Stimulated activated CD4-positive, alpha-beta T cell treated with anti-CD3 and anti-CD28 coated beads, Interleukin-1b, Interleukin-23, amount 100 ng/mL, for 24 hours (primary cell): Measurements from ENCODE around the gene SHISA6.
"Not testable (repeated sequence)": the region's sequence is repeated elsewhere in the genome, so short reads cannot be mapped to it uniquely, and the experiment has no call there.

Experiments used
- DNase-seq, 4 experiments: peaks; one replicate each; pipeline ENCODE4 v3.0.0-alpha.2; 2020; ENCODE audit warnings: low read depth in 4 of 4, low spot score in 1 of 4

The SHISA6 gene

DNA sequence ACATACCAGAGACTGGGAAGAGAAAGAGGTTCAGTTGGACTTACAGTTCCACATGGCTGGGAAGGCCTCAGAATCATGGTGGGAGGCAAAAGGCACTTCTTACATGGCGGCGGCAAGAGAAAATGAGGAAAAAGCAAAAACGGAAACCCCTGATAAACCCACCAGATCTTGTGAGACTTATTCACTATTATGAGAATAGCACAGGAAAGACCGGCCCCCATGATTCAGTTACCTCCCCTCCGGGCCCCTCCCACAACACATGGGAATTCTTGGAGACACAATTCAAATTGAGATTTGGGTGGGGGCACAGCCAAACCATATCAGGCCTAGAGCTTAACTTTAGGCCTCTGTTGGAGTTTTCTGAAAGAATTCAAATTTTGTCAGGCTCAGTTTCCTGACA, 60.9 kb downstream of the SHISA6 start:
- DNase-seq: not testable (repeated sequence)

DNA sequence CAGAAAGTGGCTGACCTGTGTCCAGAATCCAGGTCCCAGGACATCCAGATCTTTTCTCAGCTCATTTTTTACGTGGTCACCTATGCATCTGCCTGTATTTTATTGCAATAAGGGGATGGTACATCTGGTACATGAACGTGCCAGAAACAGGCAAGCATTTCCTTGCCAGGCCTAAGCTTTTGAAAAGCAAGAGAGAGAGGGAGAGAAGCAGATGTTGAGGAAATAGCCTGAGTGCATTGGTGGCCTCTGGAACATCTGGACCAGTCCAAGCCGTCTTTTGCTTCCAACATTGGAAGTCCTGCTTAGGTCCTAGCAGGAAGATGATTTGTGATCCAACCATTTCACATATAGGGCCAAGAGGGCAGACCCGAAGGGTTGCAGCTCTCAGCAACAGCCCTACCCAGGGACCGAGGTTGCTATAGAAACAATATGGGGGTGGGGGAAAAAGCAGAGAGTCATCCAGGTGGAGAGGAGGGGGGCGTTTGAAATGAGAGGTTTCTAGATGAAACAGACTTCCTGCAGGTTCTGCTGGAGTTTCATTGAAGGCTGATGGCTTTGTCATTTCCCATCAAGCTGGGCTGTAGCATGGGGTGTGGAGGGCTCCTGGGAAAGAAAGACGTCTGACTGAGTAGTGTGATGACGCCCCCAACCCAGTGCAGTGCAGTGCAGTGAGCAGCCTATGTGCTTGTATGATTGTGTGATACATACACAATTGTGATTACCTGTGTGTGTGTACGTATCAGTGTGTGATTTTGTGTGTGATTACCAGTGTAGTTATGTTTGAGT, 61.6 kb downstream of the SHISA6 start:
- DNase-seq: no peak

DNA sequence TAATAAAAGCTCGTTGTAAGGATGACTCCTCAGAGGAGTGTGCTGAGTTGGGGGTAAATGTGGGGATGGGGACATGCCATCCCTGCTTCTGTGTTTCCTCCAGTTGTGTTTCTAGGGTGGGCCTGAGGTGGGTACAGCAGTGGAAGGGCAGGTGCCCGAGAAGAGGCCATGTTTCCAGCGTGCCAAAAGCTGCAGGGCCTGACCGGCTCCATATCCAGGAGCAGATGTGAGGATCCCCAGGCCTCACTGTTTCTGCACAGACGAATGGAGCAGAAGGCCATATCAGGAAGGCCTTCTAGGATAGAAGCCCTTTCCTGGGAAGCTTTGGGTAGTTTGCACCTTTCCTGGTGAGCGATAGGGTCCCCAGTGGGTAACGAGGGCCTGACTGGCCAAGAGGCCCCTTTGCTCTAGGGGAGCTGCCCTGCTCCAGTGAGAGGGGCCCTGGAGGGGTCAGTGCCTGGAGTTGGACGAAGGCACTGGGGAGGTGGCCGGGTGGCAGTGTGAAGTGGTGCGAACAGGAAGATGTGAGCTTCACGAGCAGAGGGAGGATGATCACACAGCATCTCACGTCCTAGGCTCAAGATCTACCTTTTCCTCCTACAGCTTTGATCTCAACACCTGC, 62.9 kb downstream of the SHISA6 start:
- no peak for DNase-seq

DNA sequence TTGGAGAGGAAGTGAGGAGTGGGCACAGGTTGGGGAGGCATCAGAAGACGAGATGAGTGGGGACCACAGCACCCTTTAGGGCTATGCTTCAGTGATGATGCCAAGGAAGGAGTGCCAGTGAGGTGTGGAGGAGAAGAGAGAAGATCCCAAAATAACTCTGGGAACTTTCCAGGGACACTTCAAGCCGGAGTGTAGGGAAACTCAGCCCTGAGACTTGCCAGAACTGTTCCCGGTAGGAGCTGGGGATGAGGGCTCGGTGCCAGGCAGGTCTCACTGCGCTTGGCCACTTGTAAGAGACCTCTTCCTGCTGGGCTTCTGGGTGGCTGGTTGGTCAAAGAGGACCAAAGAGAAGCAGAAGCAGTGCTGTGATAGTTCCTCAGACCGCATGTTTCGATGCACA, 63.6 kb downstream of the SHISA6 start:
- DNase-seq: no peak

DNA sequence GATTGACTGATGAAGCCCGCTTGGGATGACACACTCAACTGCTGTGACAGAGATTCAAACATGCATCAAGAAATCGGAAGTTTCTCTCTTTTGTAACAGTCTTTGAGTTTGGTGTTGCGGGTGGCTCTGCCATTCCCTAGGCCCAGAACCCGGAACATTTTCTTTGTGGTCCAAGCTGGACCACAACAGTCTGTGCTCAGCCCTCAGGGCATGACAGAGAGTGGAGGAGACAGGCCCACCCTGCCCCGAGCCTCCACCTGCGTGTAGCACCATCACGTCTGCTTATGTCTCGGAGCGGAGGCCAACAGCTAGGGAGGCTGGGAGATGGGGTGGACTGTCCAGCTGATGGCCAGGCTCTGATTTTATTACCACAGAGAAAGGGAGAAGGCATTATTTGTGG, 64.5 kb downstream of the SHISA6 start:
- no peak for DNase-seq

DNA sequence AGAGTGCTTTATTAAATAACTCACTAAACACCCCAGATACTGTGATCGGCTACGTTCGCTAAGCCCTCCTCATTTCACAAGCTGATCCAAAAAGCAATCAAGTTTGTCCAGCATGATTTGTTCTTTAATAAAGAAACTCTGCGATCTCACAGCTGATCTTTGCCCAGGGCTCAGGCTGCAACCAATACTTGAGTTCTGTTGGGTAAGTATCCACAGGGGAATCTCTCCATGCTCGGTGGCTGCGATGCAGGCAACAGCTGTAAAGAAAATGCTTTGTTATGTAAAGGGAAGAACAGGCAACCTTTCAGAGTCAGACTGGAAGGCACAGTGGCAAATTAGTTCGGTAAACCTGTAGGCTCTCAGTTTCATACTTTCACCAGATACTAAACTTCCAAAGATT, 67.5 kb downstream of the SHISA6 start:
- DNase-seq: no peak

DNA sequence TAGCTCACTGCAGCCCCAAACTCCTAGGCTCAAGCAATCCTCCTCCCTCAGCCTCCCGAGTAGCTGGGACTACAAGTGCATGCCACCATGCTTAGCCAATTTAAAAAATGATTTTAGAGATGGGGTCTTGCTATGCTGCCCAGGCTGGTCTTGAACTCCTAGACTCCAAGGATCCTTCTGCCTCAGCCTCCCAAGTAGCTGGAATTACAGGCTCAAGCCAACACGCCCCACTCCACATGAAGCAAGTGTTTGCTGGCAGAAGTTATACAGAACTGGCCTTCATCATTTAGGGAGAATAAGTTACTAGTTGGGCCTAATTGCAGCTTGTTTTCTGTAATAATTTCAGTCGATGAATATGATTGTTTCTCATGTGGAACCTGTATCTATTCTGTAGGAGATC, 68.0 kb downstream of the SHISA6 start:
- DNase-seq: no peak

DNA sequence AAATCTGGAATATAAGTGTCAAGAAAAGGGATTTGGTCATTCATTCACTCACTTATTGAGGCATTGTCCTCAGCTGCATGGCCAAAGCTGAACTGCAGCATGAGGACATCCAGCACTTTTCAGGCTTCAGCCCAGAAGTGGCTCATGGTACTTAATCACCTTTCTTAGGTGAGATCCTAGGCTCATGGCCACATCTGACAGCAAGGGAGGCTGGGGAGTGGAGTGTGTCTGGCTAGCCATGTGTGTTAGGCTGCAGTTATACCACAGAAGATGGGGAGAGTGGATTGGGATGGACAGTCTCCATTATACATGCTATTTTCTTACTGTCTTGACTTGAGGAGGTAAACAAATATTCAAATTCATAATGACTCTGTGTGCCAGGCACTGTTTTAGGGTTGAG, 68.8 kb downstream of the SHISA6 start:
- no peak for DNase-seq

DNA sequence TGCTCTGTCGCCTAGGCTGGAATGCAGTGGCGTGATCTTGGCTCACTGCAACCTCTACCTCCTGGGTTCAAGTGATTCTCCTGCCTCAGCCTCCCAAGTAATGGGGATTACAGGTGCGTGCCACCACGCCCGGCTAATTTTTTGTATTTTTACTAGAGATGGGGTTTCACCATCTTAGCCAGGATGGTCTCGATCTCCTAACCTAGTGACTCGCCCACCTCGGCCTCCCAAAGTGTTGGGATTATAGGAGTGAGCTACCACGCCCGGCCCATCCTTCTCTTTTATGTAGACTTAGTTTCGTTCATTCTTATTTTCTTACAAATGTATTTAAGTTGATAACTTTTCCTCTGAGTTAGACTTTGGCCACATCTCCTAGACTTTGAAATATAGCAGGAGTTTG, 75.4 kb downstream of the SHISA6 start:
- DNase-seq: not testable (repeated sequence)

DNA sequence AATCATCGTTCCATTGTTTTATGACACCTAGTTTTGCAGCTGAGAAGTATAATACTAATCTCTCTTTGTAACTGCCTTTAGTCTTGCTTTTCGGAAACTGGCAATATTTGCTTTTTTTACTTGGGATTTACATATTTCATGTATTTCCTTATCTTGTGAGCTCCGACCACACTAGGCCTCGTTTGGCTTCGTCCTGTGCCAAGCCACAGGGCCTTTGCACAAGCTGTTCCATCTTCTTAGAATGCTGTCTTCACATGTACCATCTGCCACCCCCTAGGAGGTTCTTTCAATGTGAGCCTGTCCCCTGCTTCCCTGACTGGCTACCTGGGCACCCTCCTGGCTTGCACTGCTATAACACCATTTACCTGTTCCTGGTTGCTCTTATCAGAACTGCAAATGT, 77.2 kb downstream of the SHISA6 start:
- DNase-seq: no peak

DNA sequence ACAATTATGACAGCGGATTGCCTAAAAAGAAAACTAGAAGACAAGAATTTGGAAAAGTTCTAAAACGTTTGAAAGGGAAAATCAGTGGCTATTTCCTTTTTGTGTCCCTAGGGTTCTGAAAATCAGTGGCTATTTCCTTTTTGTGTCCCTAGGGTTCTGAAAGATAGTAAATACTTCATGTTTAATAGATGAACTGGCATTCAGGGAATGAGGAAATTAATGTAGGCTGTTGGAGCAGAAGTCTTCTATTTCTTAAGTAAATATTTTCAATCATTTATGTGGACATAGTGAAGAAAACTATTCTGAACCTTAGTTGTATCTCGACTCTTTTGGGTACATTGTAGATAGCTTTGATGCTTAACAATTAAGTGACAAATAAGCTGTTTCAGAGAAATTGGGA, 78.9 kb downstream of the SHISA6 start:
- DNase-seq: no peak

DNA sequence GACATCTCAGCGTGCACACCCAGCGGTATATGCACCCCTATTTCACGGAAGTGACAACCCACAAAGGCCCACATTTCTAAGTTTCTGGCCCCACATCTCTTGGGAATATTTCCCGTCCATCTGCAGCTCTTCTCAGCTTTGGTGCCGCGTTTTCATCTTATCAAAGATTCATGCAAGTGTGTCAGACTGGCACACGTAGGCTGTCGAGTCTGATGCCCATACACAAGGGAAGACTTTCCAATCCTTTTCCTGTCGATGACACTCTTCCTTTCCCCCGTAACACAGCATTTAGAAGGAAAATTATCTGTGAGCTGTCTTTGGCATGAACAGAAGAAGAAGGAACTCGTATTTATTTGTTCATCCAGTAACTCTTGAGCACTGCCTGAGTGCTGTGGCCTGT, 83.0 kb downstream of the SHISA6 start:
- DNase-seq: no peak

DNA sequence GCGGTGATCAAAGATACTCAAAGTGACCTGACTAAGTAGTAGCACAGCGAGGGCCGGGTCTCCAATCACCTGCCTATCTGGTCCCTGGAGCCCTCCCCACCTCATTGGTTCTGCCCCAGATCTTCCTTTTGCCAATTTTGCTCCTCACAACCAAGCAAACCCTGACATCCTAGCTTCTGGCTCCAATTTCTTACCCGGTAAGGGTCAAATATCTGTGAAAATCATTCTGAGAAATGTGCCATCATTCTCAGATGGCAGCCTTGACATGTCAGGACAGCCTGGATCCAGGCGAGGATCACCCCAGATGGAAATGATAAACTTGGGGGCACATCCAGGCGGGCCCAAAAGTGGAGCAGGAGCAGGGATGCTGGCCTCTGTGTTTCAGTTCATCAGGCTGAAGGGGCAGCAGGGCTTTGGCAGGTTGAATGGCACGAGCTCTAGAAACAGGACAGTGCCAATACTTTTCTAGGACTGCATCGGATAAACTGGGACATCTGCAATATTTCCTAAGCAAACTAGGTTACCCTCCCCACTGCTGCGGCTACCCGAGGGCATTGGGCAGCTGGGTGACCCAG, 83.9 kb downstream of the SHISA6 start:
- DNase-seq: no peak

DNA sequence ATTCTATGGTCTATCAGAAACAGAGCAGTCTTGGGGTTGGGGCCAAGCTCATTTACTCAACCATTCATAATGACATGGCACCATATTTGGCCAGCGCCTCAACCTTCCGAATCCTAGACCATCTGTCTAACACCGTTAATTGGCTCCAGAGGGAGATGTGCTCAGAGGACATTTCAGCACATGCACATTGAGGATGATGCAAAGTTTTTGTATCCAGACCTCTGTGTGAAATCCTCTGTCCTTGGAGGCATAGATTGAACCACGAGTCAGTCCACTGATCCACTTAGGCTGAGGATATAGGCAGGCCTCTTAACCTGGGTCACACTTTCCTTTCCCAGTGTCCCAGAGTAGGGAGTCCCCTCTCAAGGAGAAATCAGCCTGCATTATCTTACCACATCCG, 85.5 kb downstream of the SHISA6 start:
- DNase-seq: no peak

DNA sequence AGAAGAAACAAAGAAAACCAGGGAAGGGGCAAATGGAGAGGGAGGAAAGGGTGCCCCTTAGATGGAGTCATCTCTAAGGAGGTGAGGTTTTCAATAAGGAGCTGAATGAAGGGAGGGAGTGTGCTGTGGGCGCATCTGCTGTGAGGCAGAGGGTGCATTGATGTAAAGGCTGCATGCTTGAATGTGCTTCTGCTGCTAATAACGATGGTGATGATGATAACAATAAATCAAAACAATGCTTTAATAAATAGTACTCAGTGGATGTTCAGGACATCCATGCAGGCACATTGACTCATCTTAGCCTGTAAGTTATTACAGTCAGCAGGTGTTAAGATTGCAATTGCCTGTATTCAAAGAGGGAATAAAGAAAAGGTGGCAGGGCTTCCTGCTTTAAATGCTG, 87.8 kb downstream of the SHISA6 start:
- no peak for DNase-seq

DNA sequence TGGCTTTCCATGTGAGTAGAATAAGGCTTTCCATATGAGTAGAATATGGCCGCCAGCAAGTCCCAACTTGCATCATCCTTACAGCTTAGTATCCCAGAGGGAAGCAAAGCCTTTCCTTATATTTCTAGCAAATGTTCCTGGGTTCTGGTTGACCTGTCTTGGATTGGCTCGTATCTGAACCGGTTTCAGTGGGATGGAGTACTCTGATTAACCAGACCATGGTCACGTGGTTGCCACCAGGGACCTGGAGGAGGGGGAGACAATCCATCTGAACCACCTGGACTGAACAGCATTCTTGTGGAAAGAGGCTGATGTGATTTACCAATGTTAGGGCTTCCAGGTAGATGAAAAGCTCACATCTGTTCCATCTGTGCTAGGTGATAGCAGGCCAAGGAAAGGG, 89.0 kb downstream of the SHISA6 start:
- DNase-seq: no peak

DNA sequence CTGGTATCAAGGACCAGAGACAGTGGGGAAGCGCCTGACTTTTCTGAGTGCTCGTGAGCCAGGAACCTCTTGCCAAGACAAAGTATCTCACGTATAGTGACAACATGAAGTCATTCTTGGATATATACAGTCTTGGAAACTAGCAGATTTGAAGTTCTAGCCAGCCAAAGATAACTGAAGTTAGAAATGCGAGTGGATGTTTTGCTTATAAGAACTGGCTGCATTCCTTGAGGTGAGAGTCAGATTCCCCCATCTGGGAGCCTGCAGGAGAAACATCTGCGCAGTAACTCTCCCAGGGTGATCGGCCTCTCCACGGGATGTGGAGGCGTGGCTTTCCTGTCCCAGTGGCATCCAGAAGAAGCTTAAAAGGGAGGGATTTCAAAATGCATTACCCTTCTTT, 89.8 kb downstream of the SHISA6 start:
- no peak for DNase-seq

DNA sequence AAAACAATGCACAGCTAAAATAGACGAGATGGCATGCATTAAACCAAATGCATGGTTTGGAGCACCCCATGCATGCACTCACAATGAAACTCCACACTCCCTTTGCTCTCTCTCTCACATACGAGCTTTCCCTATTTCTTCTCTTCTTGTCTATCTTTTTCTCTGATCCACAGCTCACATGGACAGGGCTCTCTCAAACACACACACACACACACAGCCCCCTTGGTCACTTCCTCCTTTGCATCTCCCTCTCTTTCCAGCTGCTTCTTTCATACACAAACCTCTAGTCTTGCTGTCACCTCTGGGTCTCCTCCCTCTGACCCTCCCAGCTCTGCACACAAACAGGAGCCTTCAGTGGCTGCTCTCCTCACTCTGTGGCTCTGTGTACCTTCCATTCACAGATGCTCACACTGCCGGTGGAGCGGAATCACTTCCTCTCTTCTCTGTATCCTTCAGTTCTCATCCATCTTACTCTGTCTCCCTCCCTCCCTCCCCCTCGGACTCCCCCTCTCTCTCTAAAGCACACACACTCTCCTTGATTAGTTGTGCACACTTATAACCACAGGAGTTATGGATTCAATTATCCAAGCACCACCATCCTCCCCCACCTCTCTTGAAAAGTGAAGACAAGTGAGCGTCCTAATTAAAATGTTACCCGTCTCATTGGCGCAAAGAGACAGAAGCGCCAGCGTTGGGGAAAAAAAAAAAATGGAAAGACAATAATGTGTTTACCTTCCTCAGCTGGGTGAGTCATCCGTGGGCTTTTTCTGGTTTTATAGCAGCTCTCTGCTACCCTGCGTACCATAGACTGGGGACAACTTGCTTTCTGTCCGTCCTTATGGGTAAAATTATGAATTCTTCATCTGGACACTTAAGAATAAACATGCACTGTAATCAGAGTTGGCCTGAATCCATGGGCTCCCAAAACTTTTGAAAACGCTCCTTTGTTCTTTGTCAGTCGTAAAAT, 90.8 kb downstream of the SHISA6 start:
- DNase-seq: no peak

DNA sequence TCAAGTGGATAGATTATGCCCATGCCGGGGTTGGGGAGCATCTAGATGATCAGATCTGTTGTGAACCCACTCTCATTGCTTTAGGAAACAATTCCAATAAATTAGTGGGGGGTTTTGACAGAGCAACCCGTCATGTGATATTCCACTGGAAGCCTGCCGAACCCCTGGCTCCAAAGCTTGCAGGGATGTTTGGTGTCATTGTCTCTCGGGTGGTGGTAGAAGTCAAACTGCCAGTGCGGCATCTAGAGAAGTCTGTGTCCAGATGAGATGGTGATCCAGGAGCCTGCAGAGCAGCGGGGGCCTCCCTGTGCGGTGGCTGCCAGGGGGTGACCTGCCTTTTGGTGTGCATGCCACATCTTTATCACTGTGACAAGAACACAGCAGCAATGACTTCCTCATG, 91.7 kb downstream of the SHISA6 start:
- no peak for DNase-seq

DNA sequence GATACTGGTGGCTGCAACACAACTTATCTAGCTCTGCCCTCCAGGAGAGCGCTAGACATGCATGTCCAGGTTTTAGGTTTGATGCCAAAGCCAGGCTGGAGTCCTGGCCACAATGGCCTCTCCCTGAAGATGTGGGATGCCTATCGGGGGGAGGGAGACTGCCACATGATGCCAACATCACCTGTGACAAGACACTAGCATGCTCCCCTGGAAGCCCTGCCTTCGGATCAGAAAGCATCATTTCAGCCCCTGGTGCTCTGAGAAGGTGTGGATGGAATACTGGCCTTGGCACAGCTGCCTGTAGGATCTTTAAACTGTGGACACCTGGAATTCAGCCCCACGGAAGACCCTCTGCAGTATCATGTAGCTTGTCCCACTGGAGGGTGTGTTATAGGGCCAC, 93.5 kb downstream of the SHISA6 start:
- no peak for DNase-seq

DNA sequence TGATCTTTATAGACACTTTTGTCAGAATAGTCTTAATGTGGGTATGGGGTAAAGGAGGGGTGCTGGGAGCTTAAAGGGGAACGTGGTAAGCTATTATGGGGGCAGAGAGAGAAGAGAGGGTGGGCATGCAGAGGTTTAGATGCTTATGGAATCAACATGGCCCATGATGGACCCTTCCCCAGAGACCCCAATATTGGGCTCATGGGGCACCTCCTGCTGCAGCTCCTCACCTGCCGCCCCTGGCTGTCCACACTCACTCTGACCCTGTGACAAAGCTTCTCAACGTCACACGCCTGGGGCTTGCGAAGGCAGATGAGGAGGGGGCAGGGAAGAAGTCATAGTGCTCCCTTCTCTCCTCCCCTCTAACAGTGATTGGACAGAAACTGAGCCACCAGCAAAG, 95.3 kb downstream of the SHISA6 start:
- no peak for DNase-seq

DNA sequence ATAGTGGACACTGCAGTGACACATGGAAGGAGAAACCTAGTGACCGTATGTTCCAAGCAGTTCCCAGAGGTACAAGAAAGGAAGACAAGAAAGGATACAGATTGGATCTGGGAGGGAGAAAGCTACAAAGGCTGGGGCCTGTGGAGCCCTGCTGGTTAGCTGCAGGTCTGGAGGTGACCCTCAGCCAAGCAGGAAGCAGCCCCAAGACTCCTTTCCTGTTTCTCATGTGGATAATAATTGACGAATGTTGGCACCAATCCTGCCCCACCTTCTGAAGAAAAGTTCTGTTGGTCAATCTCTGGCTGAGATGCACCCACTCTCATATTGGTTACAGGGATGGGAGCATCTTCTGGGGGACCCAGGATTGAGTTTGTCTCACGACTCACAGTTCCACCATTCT, 99.8 kb downstream of the SHISA6 start:
- no peak for DNase-seq
